Tibial artery (tissue), 4 donors: ENCODE measurements around the gene DTHD1.

ENCODE experiments used
- DNase-seq, 2 donors: peaks; one replicate each; pipeline ENCODE4 v3.0.0-alpha.2; 2019
- H3K27ac ChIP-seq, 2 donors: fragments of 200-600 bp; sonication (generic) in 1 of 2; 1 replicate in 1 of 2; 2 replicates in 1 of 2; pipeline ENCODE4 v1.5.1; 2018 to 2019; ENCODE audit warnings: mild to moderate bottlenecking in 1 of 2
- H3K27me3 ChIP-seq, 2 donors: fragments of 200-600 bp; sonication (generic) in 1 of 2; one replicate each; pipeline versions ENCODE4 v1.5.1 to v1.6.0; 2016 to 2019
- H3K36me3 ChIP-seq, 3 donors: fragments of 200-600 bp; sonication (generic) in 2 of 3; one replicate each; pipeline ENCODE4 v1.5.1; 2016 to 2019; ENCODE audit warnings: mild to moderate bottlenecking in 2 of 3
- H3K4me1 ChIP-seq, 4 donors: fragments of 200-600 bp; sonication (generic) in 2 of 4; 1 replicate in 3 of 4; 2 replicates in 1 of 4; pipeline ENCODE4 v1.5.1; 2016 to 2019
- H3K4me3 ChIP-seq, 2 donors: fragments of 200-600 bp; sonication (generic) in 1 of 2; 1 replicate in 1 of 2; 2 replicates in 1 of 2; pipeline ENCODE4 v1.5.1; 2018 to 2019; ENCODE audit warnings: mild to moderate bottlenecking in 2 of 2
- H3K9me3 ChIP-seq, 3 donors: fragments of 200-600 bp; sonication (generic) in 1 of 3; one replicate each; pipeline ENCODE4 v1.5.1; 2016 to 2019
- CTCF ChIP-seq, 2 experiments: fragments of 200-600 bp in 1 of 2; fragments of 450-650 bp in 1 of 2; IDR thresholded peaks; one replicate each; pipeline ENCODE4 v1.5.1; 2017 to 2019; ENCODE audit warnings: antibody characterized with exemption in 2 of 2, mild to moderate bottlenecking in 1 of 2, moderate library complexity in 1 of 2
- intact Hi-C: fragments of 100-400 bp; cut with DNase I; formaldehyde crosslinking; loops from one replicate; pipeline ENCODE4 v1.15.0; 2023; ENCODE audit warnings: low total_unique reads

Gene DTHD1

GRCh38 chr4:36264207-36264826 is 17.1 kb upstream of the DTHD1 start:
- Histone ChIP-seq H3K4me1 (no peaks in the 10 kb centered on the region), H3K36me3 (no peaks in the 10 kb centered on the region), H3K9me3 (no peaks in the 10 kb centered on the region), H3K4me3 (no peak overlapping the region), H3K27me3 (no peaks in the 10 kb centered on the region), H3K27ac (no peak overlapping the region)
- TF ChIP-seq CTCF (IDR thresholded peaks at IDR 0.05) = no peak
- DNase-seq = no peak
- intact Hi-C loops = no loop called here

- TF ChIP-seq CTCF (IDR thresholded peaks at IDR 0.05) = no peak
- Histone ChIP-seq H3K36me3 (no peaks in the 10 kb centered on the region), H3K9me3 (no peaks in the 10 kb centered on the region), H3K27ac (no peak overlapping the region), H3K4me1 (no peaks in the 10 kb centered on the region), H3K27me3 (no peaks in the 10 kb centered on the region), H3K4me3 (no peak overlapping the region)
- DNase-seq = no peak
- intact Hi-C loops = no loop called here
Observed at GRCh38 chr4:36267486-36268268, 13.7 kb upstream of the DTHD1 start.

- no peaks in the 10 kb centered on the region for H3K9me3 ChIP-seq
- no peak overlapping the region for H3K4me3 ChIP-seq
- no peaks in the 10 kb centered on the region for H3K36me3 ChIP-seq
- H3K4me1 ChIP-seq = no peaks in the 10 kb centered on the region
- no peaks in the 10 kb centered on the region for H3K27me3 ChIP-seq
- no peak overlapping the region for H3K27ac ChIP-seq
- intact Hi-C loops = no loop called here
- no peak for DNase-seq
- no peak for TF ChIP-seq CTCF (IDR thresholded peaks at IDR 0.05)
Observed at GRCh38 chr4:36269101-36269500, 12.3 kb upstream of the DTHD1 start.

- Histone ChIP-seq H3K36me3 (no peaks in the 10 kb centered on the region), H3K27me3 (no peaks in the 10 kb centered on the region), H3K4me3 (no peak overlapping the region), H3K27ac (no peak overlapping the region), H3K9me3 (no peaks in the 10 kb centered on the region), H3K4me1 (no peaks in the 10 kb centered on the region)
- TF ChIP-seq CTCF (IDR thresholded peaks at IDR 0.05) = no peak
- intact Hi-C loops = no loop called here
- DNase-seq = no peak
Observed at GRCh38 chr4:36269533-36270173, 11.8 kb upstream of the DTHD1 start.

DNA sequence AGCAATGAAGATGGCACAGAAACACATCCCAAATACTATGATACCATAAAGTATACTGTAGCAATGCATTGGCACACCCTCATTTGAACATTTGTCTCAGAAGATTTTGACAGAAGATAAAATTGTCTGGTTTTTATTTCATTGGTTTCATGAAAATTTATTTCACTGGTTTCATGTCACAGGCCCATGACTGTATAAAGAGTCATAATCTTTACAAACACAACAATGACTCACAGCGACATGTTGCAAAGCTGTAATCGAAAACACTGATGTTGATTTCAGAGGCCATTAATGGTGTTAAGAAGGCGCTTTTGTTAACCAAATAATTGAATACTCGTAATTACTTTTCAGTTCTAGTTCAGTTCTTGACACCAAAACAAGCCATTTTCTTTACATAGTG is 8.1 kb upstream of the DTHD1 start:
- intact Hi-C loops = no loop called here
- Histone ChIP-seq H3K27me3 (no peaks in the 10 kb centered on the region), H3K9me3 (no peaks in the 10 kb centered on the region), H3K4me1 (no peaks in the 10 kb centered on the region), H3K36me3 (no peaks in the 10 kb centered on the region), H3K27ac (no peak overlapping the region), H3K4me3 (no peak overlapping the region)
- DNase-seq = no peak
- TF ChIP-seq CTCF (IDR thresholded peaks at IDR 0.05) = no peak
